Measurements from ENCODE around the gene UGT1A4. TPM values are rescaled to one million over a fixed set of nuclear protein-coding genes. Genes with fewer than 3 reads are reported as not detected.

Gene UGT1A4
- total and polyA plus RNA-seq, 10 of the 15 experiments (the other 5 are each of a cell fraction or from before 2014, with no cell fraction given): not detected

GRCh38 chr2:233707940-233708644, 10.4 kb upstream of the UGT1A4 start:
- no peak overlapping the region for H3K9ac ChIP-seq (ENCODE audit: control insufficient read depth, insufficient read depth, low read length)
- no peaks in the 10 kb centered on the region for H3K4me1 ChIP-seq (ENCODE audit: control insufficient read depth, insufficient read depth, low read length)
- CTCF ChIA-PET: no interaction called here
- POLR2A ChIA-PET: no interaction called here
- H3K9me3 ChIP-seq (replicated peaks; ENCODE audit: control insufficient read depth, insufficient read depth, low read length): no peaks in the 10 kb centered on the region; the same call in 1 of the 3 replicates
- 41% methylated on average over 10 of the region's 10 CpGs for WGBS (ENCODE audit: insufficient coverage, insufficient replicate concordance, low lambda C conversion rate, missing lambda C conversion rate)
- in situ Hi-C loops (cut with MboI) (no loop called here), intact Hi-C loops (cut with micrococcal nuclease; ENCODE audit: unreplicated experiment) (no loop called here)
- no peak for DNase-seq (ENCODE audit: low read depth, low spot score)
- H3K4me2 ChIP-seq (ENCODE audit: control insufficient read depth, insufficient read depth): no peak overlapping the region
- H4K20me1 ChIP-seq (ENCODE audit: control insufficient read depth, insufficient read depth): no peaks in the 10 kb centered on the region
- TF ChIP-seq STAT1 (conservative IDR thresholded peaks at IDR 0.05) (no peak), E2F8 (IDR thresholded peaks at IDR 0.05; ENCODE audit: low read depth, partially characterized antibody) (no peak), RBBP5 (conservative IDR thresholded peaks at IDR 0.05) (no peak), NFYB (IDR thresholded peaks at IDR 0.05; ENCODE audit: insufficient read depth, low read depth, low read length) (no peak), NR2F1 (conservative IDR thresholded peaks at IDR 0.05) (no peak), ELK1 (IDR thresholded peaks at IDR 0.05; ENCODE audit: low read depth, low read length) (no peak)
- no TSS peak for BruUV-seq (replicated peaks)
- no peak for FAIRE-seq
- H3K4me3 ChIP-seq: no peak overlapping the region
- peaks cover 0 to 4% of the 10 kb centered on the region in 2 experiments; a peak in 1 of 4 replicates for H3K27me3 ChIP-seq (replicated peaks in 1 of 2; ENCODE audit: control insufficient read depth in 2 of 2, insufficient read depth in 2 of 2, low read length in 1 of 2)
- H2AFZ ChIP-seq (ENCODE audit: control insufficient read depth, low read depth, low read length): no peak overlapping the region
- no peaks in the 10 kb centered on the region for H3K79me2 ChIP-seq (ENCODE audit: control insufficient read depth, insufficient read depth, low read length)
- SMC1A ChIA-PET (ENCODE audit: uncharacterized antibody, unreplicated experiment): no interaction called here
- RAD21 ChIA-PET (ENCODE audit: unreplicated experiment): no interaction called here
- no peak overlapping the region for H3K27ac ChIP-seq (ENCODE audit: control insufficient read depth, insufficient read depth)
- no peaks in the 10 kb centered on the region for H3K36me3 ChIP-seq (ENCODE audit: control insufficient read depth in 2 of 2, insufficient read depth in 2 of 2, low read length in 1 of 2)
- no peak for ATAC-seq

Data from GM12878 (cell line).